Measurements from ENCODE around the gene PNPLA8.

DNA sequence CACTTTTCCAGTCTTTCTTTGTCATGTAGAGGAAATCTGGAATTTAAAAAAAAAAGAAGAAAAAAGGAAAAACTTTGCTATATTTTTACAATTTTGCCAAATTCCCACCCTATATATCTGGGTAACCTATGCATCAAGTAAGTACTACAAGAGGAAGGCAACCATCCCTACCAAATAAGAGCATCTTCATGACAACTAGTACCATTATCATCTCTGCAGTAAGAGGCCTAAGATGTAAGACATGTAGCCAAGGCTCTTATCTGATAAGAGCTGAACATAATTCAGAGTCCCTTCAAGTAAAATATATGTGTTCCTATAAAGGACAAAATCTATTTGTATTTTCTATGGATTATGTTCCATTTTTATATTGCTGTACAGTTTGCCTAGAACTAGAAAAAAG, 40.1 kb upstream of the PNPLA8 start:
- TF ChIP-seq CTCF (conservative IDR thresholded peaks at IDR 0.05 in 1 of 2, IDR thresholded peaks at IDR 0.05 in 1 of 2; ENCODE audit: extremely low read depth in 1 of 2, insufficient read depth in 1 of 2, low read depth in 1 of 2, low read length in 2 of 2) (no peak), EZH2 (IDR thresholded peaks at IDR 0.05; ENCODE audit: borderline replicate concordance, low read length) (no peak)

Measured in mammary epithelial cell (primary cell).